Upper lobe of right lung (tissue), 1 donor: ENCODE measurements around the gene COL4A1. TPM values are rescaled to one million over a fixed set of nuclear protein-coding genes. Genes with fewer than 3 reads are reported as not detected.

ENCODE experiments used
- ATAC-seq: fragments of 200-7000 bp; cut with Tn5 transposase; one replicate; pipeline ENCODE4 v1.9.1; 2020; ENCODE audit warnings: mild to moderate bottlenecking, moderate library complexity
- DNase-seq: peaks from one replicate; pipeline ENCODE4 v3.0.0-alpha.2; 2020
- H3K27ac ChIP-seq: fragments of 200-600 bp; one replicate; pipeline ENCODE4 v1.8.0; 2022
- H3K27me3 ChIP-seq: fragments of 200-600 bp; one replicate; pipeline ENCODE4 v1.8.0; 2022; ENCODE audit warnings: mild to moderate bottlenecking
- H3K36me3 ChIP-seq: fragments of 200-600 bp; one replicate; pipeline ENCODE4 v1.8.0; 2022
- H3K4me1 ChIP-seq: fragments of 200-600 bp; one replicate; pipeline ENCODE4 v1.8.0; 2022
- H3K4me3 ChIP-seq: fragments of 200-600 bp; one replicate; pipeline ENCODE4 v1.8.0; 2022; ENCODE audit warnings: mild to moderate bottlenecking
- H3K9me3 ChIP-seq: fragments of 200-600 bp; one replicate; pipeline ENCODE4 v1.8.0; 2022
- intact Hi-C: fragments of 100-400 bp; cut with DNase I; formaldehyde crosslinking; loops from one replicate; pipeline ENCODE4 v1.11.0; 2022
- total RNA-seq: library from RNA; stranded (reverse); fragmentation: NEBNext Ultra II Directional; extraction: Animal tissue kit (Norgen Biotek cat#: 25700); gene quantifications from one replicate; pipeline ENCODE4 v1.2.1, GENCODE V29; 2021
- TF ChIP-seq, protein P1 (sequence below): fragments of 200-600 bp; IDR thresholded peaks from one replicate; pipeline ENCODE4 v1.8.0; 2022; ENCODE audit warnings: antibody characterized with exemption
- donor health status: DM: no; HTN: yes; CAD: no; lungs with severe emphysema.

The COL4A1 gene
- total RNA-seq, 1 donor from 2014 or later: 242 TPM

DNA sequence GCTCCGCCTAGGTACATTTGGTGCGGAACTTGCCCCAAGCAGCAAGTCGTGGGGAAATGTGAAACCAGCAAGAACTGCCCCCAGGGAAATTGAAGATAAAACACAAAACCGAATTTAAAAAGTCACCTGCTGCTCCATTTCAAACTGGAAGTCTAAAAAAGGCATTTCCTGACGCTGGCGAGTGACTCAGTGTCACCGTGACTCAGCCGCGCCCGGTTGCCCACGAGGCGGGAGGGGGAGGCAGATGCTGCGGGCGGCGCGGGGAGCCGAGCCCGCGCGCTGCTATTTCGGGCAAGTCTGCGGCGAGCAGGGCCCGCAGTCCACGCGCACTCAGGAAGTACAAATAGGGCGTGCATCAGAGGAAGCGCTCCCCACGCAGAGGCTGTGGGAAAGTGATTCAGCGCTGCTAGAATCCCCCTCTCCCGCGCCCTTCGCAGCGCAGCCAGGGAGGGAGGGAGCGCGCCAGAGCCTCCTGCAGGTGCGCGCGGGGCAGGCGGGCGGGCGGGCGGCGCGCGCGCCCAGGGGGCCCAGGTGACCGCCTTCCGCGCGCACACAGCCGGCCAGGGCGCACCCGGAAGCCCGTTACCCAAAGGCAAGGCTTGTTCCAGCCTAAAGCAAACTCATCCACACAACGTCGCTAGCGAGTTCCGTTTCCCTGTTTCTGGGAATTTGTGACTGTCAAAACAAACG, 168.8 kb downstream of the COL4A1 start:
- ATAC-seq: peak; percentile 90
- H3K9me3 ChIP-seq: no peaks in the 10 kb centered on the region
- intact Hi-C loops: no loop called here
- no peaks in the 10 kb centered on the region for H3K27me3 ChIP-seq
- H3K36me3 ChIP-seq: no peaks in the 10 kb centered on the region
- TF ChIP-seq, protein P1, sequence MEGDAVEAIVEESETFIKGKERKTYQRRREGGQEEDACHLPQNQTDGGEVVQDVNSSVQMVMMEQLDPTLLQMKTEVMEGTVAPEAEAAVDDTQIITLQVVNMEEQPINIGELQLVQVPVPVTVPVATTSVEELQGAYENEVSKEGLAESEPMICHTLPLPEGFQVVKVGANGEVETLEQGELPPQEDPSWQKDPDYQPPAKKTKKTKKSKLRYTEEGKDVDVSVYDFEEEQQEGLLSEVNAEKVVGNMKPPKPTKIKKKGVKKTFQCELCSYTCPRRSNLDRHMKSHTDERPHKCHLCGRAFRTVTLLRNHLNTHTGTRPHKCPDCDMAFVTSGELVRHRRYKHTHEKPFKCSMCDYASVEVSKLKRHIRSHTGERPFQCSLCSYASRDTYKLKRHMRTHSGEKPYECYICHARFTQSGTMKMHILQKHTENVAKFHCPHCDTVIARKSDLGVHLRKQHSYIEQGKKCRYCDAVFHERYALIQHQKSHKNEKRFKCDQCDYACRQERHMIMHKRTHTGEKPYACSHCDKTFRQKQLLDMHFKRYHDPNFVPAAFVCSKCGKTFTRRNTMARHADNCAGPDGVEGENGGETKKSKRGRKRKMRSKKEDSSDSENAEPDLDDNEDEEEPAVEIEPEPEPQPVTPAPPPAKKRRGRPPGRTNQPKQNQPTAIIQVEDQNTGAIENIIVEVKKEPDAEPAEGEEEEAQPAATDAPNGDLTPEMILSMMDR: no peak
- DNase-seq: peak; percentile 86
- no peaks in the 10 kb centered on the region for H3K4me1 ChIP-seq
- peak overlapping the region; percentile 69 for H3K4me3 ChIP-seq
- peak overlapping the region; percentile 67 for H3K27ac ChIP-seq

DNA sequence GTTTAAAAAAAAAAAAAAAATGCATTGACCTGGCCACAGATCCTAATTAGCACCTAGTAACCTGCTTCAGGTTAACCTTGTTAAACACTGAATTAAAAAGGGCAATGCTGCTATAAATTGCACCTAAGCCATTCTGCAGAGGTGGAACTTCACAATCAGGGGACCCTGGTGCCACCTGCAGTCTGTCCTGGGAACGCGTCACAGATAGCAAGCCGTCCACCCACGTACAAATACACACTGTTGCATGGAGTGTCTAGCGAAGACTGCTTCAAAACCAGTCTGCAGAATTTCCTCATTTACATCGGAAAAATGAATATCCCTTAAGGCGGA, 169.3 kb downstream of the COL4A1 start:
- DNase-seq (no peak), ATAC-seq (peak; percentile 80)
- TF ChIP-seq, protein P1: peak; percentile 34
- Histone ChIP-seq H3K4me3 (peak overlapping the region; percentile 69), H3K27ac (peak overlapping the region; percentile 67), H3K4me1 (no peaks in the 10 kb centered on the region), H3K36me3 (no peaks in the 10 kb centered on the region), H3K9me3 (no peaks in the 10 kb centered on the region), H3K27me3 (no peaks in the 10 kb centered on the region)
- intact Hi-C loops: no loop called here

- H3K9me3 ChIP-seq: no peaks in the 10 kb centered on the region
- ATAC-seq (no peak), DNase-seq (no peak)
- no peak overlapping the region for H3K4me3 ChIP-seq
- no peaks in the 10 kb centered on the region for H3K27me3 ChIP-seq
- TF ChIP-seq, protein P1: no peak
- no peaks in the 10 kb centered on the region for H3K4me1 ChIP-seq
- intact Hi-C loops: no loop called here
- no peaks in the 10 kb centered on the region for H3K36me3 ChIP-seq
- H3K27ac ChIP-seq: no peak overlapping the region
Observed at GRCh38 chr13:110136660-110137585, 170.0 kb downstream of the COL4A1 start.

- Histone ChIP-seq H3K27ac (no peak overlapping the region), H3K36me3 (no peaks in the 10 kb centered on the region), H3K4me1 (no peaks in the 10 kb centered on the region), H3K4me3 (no peak overlapping the region), H3K27me3 (no peaks in the 10 kb centered on the region), H3K9me3 (no peaks in the 10 kb centered on the region)
- DNase-seq (no peak), ATAC-seq (no peak)
- intact Hi-C loops: no loop called here
- TF ChIP-seq, protein P1: no peak
Observed at GRCh38 chr13:110135977-110136597, 170.9 kb downstream of the COL4A1 start.

DNA sequence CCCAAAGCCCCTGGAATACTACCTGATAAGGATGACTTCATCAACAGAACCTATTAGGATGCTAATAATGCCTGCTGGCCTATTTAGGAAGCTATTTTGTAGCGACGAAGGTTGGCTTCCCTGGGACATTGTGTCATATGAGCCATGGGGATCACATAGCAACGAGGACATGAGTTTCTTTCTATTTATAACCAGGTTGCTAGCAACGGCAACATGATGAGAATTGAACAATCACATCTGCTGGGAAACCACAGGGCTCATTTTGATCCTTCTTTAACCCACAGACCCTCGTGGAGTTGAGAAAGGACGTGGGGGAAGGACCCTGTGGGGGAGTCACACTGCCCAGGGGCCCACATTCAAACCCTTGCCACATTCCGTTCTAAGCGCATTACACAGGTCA, 172.2 kb downstream of the COL4A1 start:
- intact Hi-C loops: no loop called here
- no peaks in the 10 kb centered on the region for H3K27me3 ChIP-seq
- ATAC-seq: no peak
- no peaks in the 10 kb centered on the region for H3K36me3 ChIP-seq
- no peak overlapping the region for H3K27ac ChIP-seq
- no peak for DNase-seq
- no peaks in the 10 kb centered on the region for H3K9me3 ChIP-seq
- H3K4me3 ChIP-seq: no peak overlapping the region
- no peaks in the 10 kb centered on the region for H3K4me1 ChIP-seq
- TF ChIP-seq, protein P1: no peak
